Right lobe of liver (tissue), 6 donors: Measurements from ENCODE around the gene CCBE1. TPM values are rescaled to one million over a fixed set of nuclear protein-coding genes. Genes with fewer than 3 reads are reported as not detected.

Source experiments
- ATAC-seq, 4 donors: fragments of 200-7000 bp; cut with Tn5 transposase; one replicate each; pipeline ENCODE4 v1.9.1; 2020; ENCODE audit warnings: mild to moderate bottlenecking in 4 of 4, moderate library complexity in 4 of 4
- DNase-seq, 3 donors: peaks; one replicate each; pipeline ENCODE4 v3.0.0-alpha.2; 2020
- H3K27ac ChIP-seq, 3 donors: fragments of 200-600 bp; one replicate each; pipeline ENCODE4 v1.8.0; 2022
- H3K27me3 ChIP-seq, 2 donors: fragments of 200-600 bp; one replicate each; pipeline ENCODE4 v1.8.0; 2022
- H3K36me3 ChIP-seq, 4 donors: fragments of 200-600 bp; sonication (generic) in 1 of 4; one replicate each; pipeline versions ENCODE4 v1.5.1 to v1.8.0; 2017 to 2022; ENCODE audit warnings: control low read depth in 1 of 4
- H3K4me1 ChIP-seq, 4 donors: fragments of 200-600 bp; sonication (generic) in 1 of 4; one replicate each; pipeline versions ENCODE4 v1.5.1 to v1.8.0; 2017 to 2022; ENCODE audit warnings: control low read depth in 1 of 4
- H3K4me3 ChIP-seq, 3 donors: fragments of 200-600 bp; one replicate each; pipeline ENCODE4 v1.8.0; 2022
- H3K9me3 ChIP-seq, 4 donors: fragments of 200-600 bp; sonication (generic) in 1 of 4; one replicate each; pipeline versions ENCODE4 v1.5.1 to v1.8.0; 2017 to 2022; ENCODE audit warnings: control low read depth in 1 of 4
- CTCF ChIP-seq, 4 donors: fragments of 200-600 bp in 3 of 4; fragments of 450-650 bp in 1 of 4; IDR thresholded peaks; one replicate each; pipeline versions ENCODE4 v1.5.1 to v1.8.0; 2016 to 2022; ENCODE audit warnings: antibody characterized with exemption in 4 of 4, mild to moderate bottlenecking in 2 of 4
- POLR2A ChIP-seq: fragments of 450-650 bp; IDR thresholded peaks from one replicate; pipeline ENCODE4 v1.6.1; 2017; ENCODE audit warnings: antibody characterized with exemption, mild to moderate bottlenecking
- WGBS: methylation state at CpG from one replicate; pipeline ENCODE4 v1.1.6; 2018; ENCODE audit warnings: low coverage, low lambda C conversion rate; ENCODE audit not compliant: insufficient coverage; ENCODE audit errors: missing lambda C conversion rate; 5-methylcytosine and 5-hydroxymethylcytosine counted together
- intact Hi-C, 2 donors: fragments of 100-400 bp; cut with DNase I; formaldehyde crosslinking; loops; one replicate each; pipeline versions ENCODE4 v1.11.2 to v1.14.1; 2022
- total RNA-seq, 6 experiments: library from RNA; depleted of rRNA in 2 of 6; stranded (reverse); fragments of >200 nt in 2 of 6; fragmentation: NEBNext Ultra II Directional in 3 of 6; extraction: Animal tissue kit (Norgen Biotek cat#: 25700) in 3 of 6; gene quantifications; one replicate each; pipeline versions ENCODE4 v1.1.0 to v1.2.4, GENCODE V29; 2016 to 2023
- donor health status: DM: no; HTN: yes; CAD: no.
- donor health status: DM: no; HTN: no; CAD: no.
- donor health status: DM: no; HTN: no; CAD: no.
- donor health status: DM: no; HTN: yes; CAD: no.
- donor health status: DM: no; HTN: yes; CAD: no.

CCBE1 gene
- total RNA-seq, 6 experiments from 2014 or later = 2.7 to 6.9 (median 4.3) TPM

- TF ChIP-seq CTCF (IDR thresholded peaks at IDR 0.05) (no peak), POLR2A (no peak)
- ATAC-seq = no peak
Observed at GRCh38 chr18:59448546-59448945, 248.7 kb downstream of the CCBE1 start.

GRCh38 chr18:59446012-59446411, 251.2 kb downstream of the CCBE1 start:
- H3K27ac ChIP-seq = no peak overlapping the region
- WGBS = 13% methylated on average over 1 of the region's 1 CpG
- TF ChIP-seq CTCF (IDR thresholded peaks at IDR 0.05) = no peak
- TF ChIP-seq POLR2A = no peak
- no peaks in the 10 kb centered on the region for H3K36me3 ChIP-seq
- no peaks in the 10 kb centered on the region for H3K4me1 ChIP-seq
- DNase-seq (no peak), ATAC-seq (no peak)
- H3K9me3 ChIP-seq = no peaks in the 10 kb centered on the region
- intact Hi-C loops = no loop called here
- no peaks in the 10 kb centered on the region for H3K27me3 ChIP-seq
- H3K4me3 ChIP-seq = no peak overlapping the region

More at GRCh38 chr18:59448546-59448945, 248.7 kb downstream of the CCBE1 start:
- Histone ChIP-seq H3K4me1 (peaks cover 0 to 11% (median 0%) of the 10 kb centered on the region in 4 donors), H3K36me3 (no peaks in the 10 kb centered on the region), H3K9me3 (no peaks in the 10 kb centered on the region), H3K4me3 (no peak overlapping the region), H3K27me3 (no peaks in the 10 kb centered on the region), H3K27ac (no peak overlapping the region)
- intact Hi-C loops = no loop called here
- DNase-seq = no peak
- 85% methylated on average over 4 of the region's 4 CpGs for WGBS

GRCh38 chr18:59437851-59438569, 259.2 kb downstream of the CCBE1 start:
- Histone ChIP-seq H3K4me1 (no peaks in the 10 kb centered on the region), H3K27me3 (no peaks in the 10 kb centered on the region), H3K27ac (no peak overlapping the region), H3K36me3 (no peaks in the 10 kb centered on the region), H3K9me3 (no peaks in the 10 kb centered on the region), H3K4me3 (no peak overlapping the region)
- no peak for DNase-seq
- TF ChIP-seq POLR2A = no peak
- no peak for TF ChIP-seq CTCF (IDR thresholded peaks at IDR 0.05)
- WGBS = 38% methylated on average over 3 of the region's 4 CpGs
- no peak for ATAC-seq
- intact Hi-C loops = no loop called here

GRCh38 chr18:59432803-59433597, 264.2 kb downstream of the CCBE1 start:
- no peak for TF ChIP-seq CTCF (IDR thresholded peaks at IDR 0.05)
- H3K4me3 ChIP-seq = no peak overlapping the region
- no peaks in the 10 kb centered on the region for H3K36me3 ChIP-seq
- ATAC-seq = no peak
- H3K4me1 ChIP-seq = no peaks in the 10 kb centered on the region
- intact Hi-C loops = no loop called here
- H3K9me3 ChIP-seq = no peaks in the 10 kb centered on the region
- DNase-seq = no peak
- no peak overlapping the region for H3K27ac ChIP-seq
- WGBS = 40% methylated on average over 5 of the region's 5 CpGs
- no peaks in the 10 kb centered on the region for H3K27me3 ChIP-seq
